Tibial artery (tissue), 4 donors: Measurements from ENCODE around the gene RFX5.
A peak's percentile ranks its signal among the peaks of the same experiment; 100 is the strongest.

ENCODE experiments used
- DNase-seq, 2 donors: peaks; one replicate each; pipeline ENCODE4 v3.0.0-alpha.2; 2019
- H3K27ac ChIP-seq, 2 donors: fragments of 200-600 bp; sonication (generic) in 1 of 2; 1 replicate in 1 of 2; 2 replicates in 1 of 2; pipeline ENCODE4 v1.5.1; 2018 to 2019; ENCODE audit warnings: mild to moderate bottlenecking in 1 of 2
- H3K27me3 ChIP-seq, 2 donors: fragments of 200-600 bp; sonication (generic) in 1 of 2; one replicate each; pipeline versions ENCODE4 v1.5.1 to v1.6.0; 2016 to 2019
- H3K36me3 ChIP-seq, 3 donors: fragments of 200-600 bp; sonication (generic) in 2 of 3; one replicate each; pipeline ENCODE4 v1.5.1; 2016 to 2019; ENCODE audit warnings: mild to moderate bottlenecking in 2 of 3
- H3K4me1 ChIP-seq, 4 donors: fragments of 200-600 bp; sonication (generic) in 2 of 4; 1 replicate in 3 of 4; 2 replicates in 1 of 4; pipeline ENCODE4 v1.5.1; 2016 to 2019
- H3K4me3 ChIP-seq, 2 donors: fragments of 200-600 bp; sonication (generic) in 1 of 2; 1 replicate in 1 of 2; 2 replicates in 1 of 2; pipeline ENCODE4 v1.5.1; 2018 to 2019; ENCODE audit warnings: mild to moderate bottlenecking in 2 of 2
- H3K9me3 ChIP-seq, 3 donors: fragments of 200-600 bp; sonication (generic) in 1 of 3; one replicate each; pipeline ENCODE4 v1.5.1; 2016 to 2019
- intact Hi-C: fragments of 100-400 bp; cut with DNase I; formaldehyde crosslinking; loops from one replicate; pipeline ENCODE4 v1.15.0; 2023; ENCODE audit warnings: low total_unique reads
- TF ChIP-seq, protein P1 (sequence below), 2 experiments: fragments of 200-600 bp in 1 of 2; fragments of 450-650 bp in 1 of 2; IDR thresholded peaks; one replicate each; pipeline ENCODE4 v1.5.1; 2017 to 2019; ENCODE audit warnings: antibody characterized with exemption in 2 of 2, mild to moderate bottlenecking in 1 of 2, moderate library complexity in 1 of 2

The RFX5 gene

DNA sequence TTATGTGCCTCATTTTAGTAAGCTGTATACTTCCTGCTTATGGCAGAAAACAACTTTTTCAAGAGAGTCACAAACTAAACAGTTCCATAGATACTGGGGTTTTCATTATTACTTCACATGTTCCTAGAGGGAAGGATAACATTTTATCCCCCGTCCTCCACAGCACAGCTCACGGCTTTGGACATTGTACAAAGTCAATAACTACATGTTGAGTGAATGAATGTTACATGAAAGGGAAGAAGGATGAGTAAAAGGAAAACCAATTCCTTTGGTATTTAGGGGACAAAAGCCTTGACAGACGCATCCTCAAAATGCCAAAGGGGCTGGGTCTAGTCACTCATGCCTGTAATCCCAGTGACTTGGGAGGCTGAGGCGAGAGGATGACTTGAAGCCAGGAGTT, 34.6 kb downstream of the RFX5 start:
- Histone ChIP-seq H3K36me3 (peaks cover 20 to 90% (median 52%) of the 10 kb centered on the region in 3 donors), H3K9me3 (no peaks in the 10 kb centered on the region), H3K27me3 (no peaks in the 10 kb centered on the region), H3K4me1 (peaks cover 0 to 48% (median 37%) of the 10 kb centered on the region in 4 donors), H3K27ac (peak overlapping the region; percentile 70 to 78), H3K4me3 (no peak overlapping the region)
- intact Hi-C loops = no loop called here
- DNase-seq = no peak
- TF ChIP-seq, protein P1, sequence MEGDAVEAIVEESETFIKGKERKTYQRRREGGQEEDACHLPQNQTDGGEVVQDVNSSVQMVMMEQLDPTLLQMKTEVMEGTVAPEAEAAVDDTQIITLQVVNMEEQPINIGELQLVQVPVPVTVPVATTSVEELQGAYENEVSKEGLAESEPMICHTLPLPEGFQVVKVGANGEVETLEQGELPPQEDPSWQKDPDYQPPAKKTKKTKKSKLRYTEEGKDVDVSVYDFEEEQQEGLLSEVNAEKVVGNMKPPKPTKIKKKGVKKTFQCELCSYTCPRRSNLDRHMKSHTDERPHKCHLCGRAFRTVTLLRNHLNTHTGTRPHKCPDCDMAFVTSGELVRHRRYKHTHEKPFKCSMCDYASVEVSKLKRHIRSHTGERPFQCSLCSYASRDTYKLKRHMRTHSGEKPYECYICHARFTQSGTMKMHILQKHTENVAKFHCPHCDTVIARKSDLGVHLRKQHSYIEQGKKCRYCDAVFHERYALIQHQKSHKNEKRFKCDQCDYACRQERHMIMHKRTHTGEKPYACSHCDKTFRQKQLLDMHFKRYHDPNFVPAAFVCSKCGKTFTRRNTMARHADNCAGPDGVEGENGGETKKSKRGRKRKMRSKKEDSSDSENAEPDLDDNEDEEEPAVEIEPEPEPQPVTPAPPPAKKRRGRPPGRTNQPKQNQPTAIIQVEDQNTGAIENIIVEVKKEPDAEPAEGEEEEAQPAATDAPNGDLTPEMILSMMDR (IDR thresholded peaks at IDR 0.05) = no peak

DNA sequence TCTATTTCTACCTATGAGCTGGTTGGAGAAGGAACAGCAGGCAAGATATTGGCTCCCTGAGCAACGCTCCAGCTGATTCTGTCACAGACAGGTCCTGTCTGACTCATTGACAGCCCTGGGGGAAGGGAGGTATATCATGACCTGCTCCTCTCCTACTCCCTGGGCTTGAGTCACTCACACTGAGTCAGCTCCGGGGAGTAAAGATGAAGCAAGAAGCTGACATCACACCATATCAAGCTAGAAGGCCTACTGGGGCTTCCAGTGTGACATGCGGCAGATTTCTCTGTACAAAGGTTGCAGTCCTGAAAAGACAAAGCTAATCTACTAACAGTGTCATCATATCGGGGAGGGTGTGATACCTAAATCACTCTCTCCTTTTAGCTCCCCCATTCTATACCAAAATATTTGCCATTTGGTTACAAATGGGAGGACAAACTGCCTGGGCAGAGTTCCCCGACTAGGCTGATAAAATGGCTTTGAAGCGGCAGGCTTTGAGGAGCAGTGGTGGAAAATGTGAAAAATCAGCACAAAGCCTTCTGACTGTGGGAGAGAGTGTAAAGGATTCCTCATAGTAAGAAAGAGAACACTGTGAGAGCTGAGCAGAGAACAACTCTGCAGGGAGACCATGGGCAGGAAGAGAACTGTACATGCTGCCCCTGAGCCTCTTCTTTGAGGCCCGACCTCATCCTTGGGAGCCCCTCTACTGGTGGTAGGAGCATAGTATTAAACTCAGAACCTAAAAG, 35.3 kb downstream of the RFX5 start:
- Histone ChIP-seq H3K4me1 (peaks cover 0 to 48% (median 37%) of the 10 kb centered on the region in 4 donors), H3K9me3 (no peaks in the 10 kb centered on the region), H3K36me3 (peaks cover 26 to 90% (median 54%) of the 10 kb centered on the region in 3 donors), H3K27me3 (no peaks in the 10 kb centered on the region), H3K4me3 (no peak overlapping the region), H3K27ac (peak overlapping the region; percentile 70 to 78)
- TF ChIP-seq, protein P1 (IDR thresholded peaks at IDR 0.05) = no peak
- intact Hi-C loops = no loop called here
- DNase-seq = peak; percentile 91

DNA sequence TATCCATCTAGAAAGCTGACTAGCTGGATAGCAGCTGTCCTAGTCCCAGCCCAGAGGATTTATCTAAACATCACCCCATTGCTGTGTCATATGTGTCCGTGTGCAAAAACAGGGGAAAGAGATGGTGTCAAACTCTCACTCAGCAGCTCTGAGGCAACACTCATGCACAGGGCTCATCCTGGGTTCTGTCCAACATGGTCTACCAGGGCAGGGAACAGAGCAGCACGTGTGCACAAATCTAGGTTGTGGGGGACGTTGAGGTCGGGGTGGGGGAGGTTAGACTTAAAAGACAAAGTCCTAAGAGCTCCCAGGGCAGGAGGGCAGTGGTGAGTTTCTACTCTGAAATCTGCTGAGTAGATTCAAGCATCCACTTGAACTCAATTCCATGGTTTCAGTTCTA, 36.0 kb downstream of the RFX5 start:
- TF ChIP-seq, protein P1 (IDR thresholded peaks at IDR 0.05) = no peak
- no peak overlapping the region for H3K4me3 ChIP-seq
- intact Hi-C loops = no loop called here
- H3K27ac ChIP-seq = peak overlapping the region; percentile 70 to 78
- DNase-seq = no peak
- H3K9me3 ChIP-seq = no peaks in the 10 kb centered on the region
- H3K4me1 ChIP-seq = peaks cover 0 to 48% (median 37%) of the 10 kb centered on the region in 4 donors
- no peaks in the 10 kb centered on the region for H3K27me3 ChIP-seq
- H3K36me3 ChIP-seq = peaks cover 34 to 90% (median 57%) of the 10 kb centered on the region in 3 donors

DNA sequence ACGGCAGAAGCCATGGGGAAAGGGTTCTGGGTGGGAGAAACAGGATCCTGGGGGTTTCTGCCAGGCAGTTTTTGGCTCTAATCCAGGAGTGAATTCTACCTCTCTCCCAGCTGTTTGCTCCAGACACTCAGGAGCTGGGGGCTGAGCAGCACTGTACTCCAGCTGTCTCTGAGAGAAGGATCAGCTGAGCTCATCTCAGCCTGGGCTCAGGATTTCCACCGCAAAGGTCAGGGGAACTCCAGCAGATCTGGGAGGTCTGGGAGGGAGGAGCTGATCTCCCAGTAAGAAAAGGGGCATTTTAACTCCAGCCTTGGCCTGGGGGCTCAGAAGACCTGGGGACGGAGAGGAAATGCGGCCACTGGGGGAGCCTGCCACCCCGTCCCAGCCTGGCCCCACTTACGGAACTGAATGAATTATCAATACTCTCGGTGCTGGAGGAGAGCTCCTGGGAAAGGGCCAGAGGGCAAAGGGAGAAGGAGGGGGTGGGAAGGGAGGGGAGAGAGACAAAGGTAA, 37.2 kb downstream of the RFX5 start:
- peaks cover 40 to 91% (median 57%) of the 10 kb centered on the region in 3 donors for H3K36me3 ChIP-seq
- TF ChIP-seq, protein P1 (IDR thresholded peaks at IDR 0.05) = no peak
- DNase-seq = no peak
- no peak overlapping the region for H3K4me3 ChIP-seq
- intact Hi-C loops = loop anchor here (10.0 kb wide), 1 partner anchor 85 kb away; the partner anchor contains the start of gene PSMB4
- no peaks in the 10 kb centered on the region for H3K27me3 ChIP-seq
- H3K27ac ChIP-seq = peak overlapping the region; percentile 32 to 78
- no peaks in the 10 kb centered on the region for H3K9me3 ChIP-seq
- H3K4me1 ChIP-seq = peaks cover 0 to 46% (median 33%) of the 10 kb centered on the region in 4 donors

DNA sequence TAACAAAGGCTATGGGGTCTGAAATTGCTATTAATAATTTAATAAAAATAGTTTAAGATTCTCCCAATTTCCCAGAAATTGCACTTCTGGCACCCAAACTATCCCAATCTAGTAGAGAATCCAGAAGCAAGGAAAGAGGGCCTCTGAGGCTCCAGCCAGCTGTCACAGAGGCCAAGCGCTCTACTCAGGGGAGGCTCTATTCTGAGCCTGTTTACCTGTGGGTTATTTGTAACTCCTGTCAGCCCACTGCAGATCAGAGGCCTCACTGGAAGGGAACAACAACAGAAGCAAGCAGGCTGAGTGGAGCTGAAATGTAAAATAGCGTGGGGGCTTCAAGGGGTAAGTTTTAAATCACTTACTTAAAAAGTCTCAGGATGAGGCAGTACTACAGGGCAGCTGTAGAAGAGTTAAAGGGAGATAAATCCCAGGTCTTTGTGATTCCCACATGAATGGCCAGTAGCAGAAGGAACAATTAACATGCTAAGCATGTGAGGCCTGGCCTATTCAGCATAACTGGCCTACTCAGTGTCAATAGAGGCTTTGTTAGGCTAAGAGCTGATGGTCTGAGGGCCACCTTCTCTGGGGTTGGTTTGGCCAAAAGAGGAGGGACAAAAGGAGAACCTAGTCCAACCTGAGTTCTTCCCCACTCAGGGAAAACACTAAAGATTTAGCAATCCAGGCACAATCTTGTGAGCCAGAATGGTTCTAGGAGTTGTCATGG, 52.1 kb downstream of the RFX5 start:
- DNase-seq = no peak
- no peak overlapping the region for H3K4me3 ChIP-seq
- H3K27me3 ChIP-seq = no peaks in the 10 kb centered on the region
- no peak overlapping the region for H3K27ac ChIP-seq
- H3K4me1 ChIP-seq = peaks cover 0 to under 1% (median 0%) of the 10 kb centered on the region in 4 donors
- H3K36me3 ChIP-seq = peaks cover 94 to 100% (median 95%) of the 10 kb centered on the region in 3 donors
- TF ChIP-seq, protein P1 (IDR thresholded peaks at IDR 0.05) = no peak
- H3K9me3 ChIP-seq = no peaks in the 10 kb centered on the region
- intact Hi-C loops = no loop called here
